Endometrium (tissue), 2 donors: Measurements from ENCODE around the gene NTMT1.
"Not testable (repeated sequence)": the region's sequence is repeated elsewhere in the genome, so short reads cannot be mapped to it uniquely, and the experiment has no call there.

Source experiments
- FAIRE-seq: peaks from 2 replicates; lab custom pipeline; 2012; peaks lifted over from hg19 to GRCh38; lab: Jason Lieb, UNC
- donor health status: control.
- donor health status: control.

The NTMT1 gene

GRCh38 chr9:129654554-129655040 lies 28.6 kb downstream of the NTMT1 start:
- no peak for FAIRE-seq

- no peak for FAIRE-seq
These were observed 29.2 kb downstream of the NTMT1 start for GRCh38 chr9:129655154-129655553.

- FAIRE-seq: no peak
These were observed 29.7 kb downstream of the NTMT1 start for GRCh38 chr9:129655696-129656095.

- FAIRE-seq: no peak
These were observed 30.9 kb downstream of the NTMT1 start for GRCh38 chr9:129656795-129657390.

- FAIRE-seq: no peak
These were observed 35.1 kb downstream of the NTMT1 start for GRCh38 chr9:129661029-129661428.

GRCh38 chr9:129662239-129662638 lies 36.3 kb downstream of the NTMT1 start:
- not testable (repeated sequence) for FAIRE-seq

GRCh38 chr9:129664746-129665388 lies 38.9 kb downstream of the NTMT1 start:
- FAIRE-seq: no peak

GRCh38 chr9:129665389-129665775 lies 39.4 kb downstream of the NTMT1 start, which contains the start of gene PRRX2:
PRRX2 (plus strand) TSS chr9:129665647; CDS start chr9:129665868, 221 bp downstream.
- no peak for FAIRE-seq

- FAIRE-seq: no peak
These were observed 40.0 kb downstream of the NTMT1 start for GRCh38 chr9:129665814-129666520.

GRCh38 chr9:129666575-129666974 lies 40.6 kb downstream of the NTMT1 start:
- no peak for FAIRE-seq

- no peak for FAIRE-seq
These were observed 41.4 kb downstream of the NTMT1 start for GRCh38 chr9:129667378-129667777.

GRCh38 chr9:129667850-129668249 lies 41.9 kb downstream of the NTMT1 start:
- no peak for FAIRE-seq

GRCh38 chr9:129669141-129669718 lies 43.3 kb downstream of the NTMT1 start:
- no peak for FAIRE-seq

- FAIRE-seq: no peak
These were observed 44.0 kb downstream of the NTMT1 start for GRCh38 chr9:129669946-129670345.

- no peak for FAIRE-seq
These were observed 45.1 kb downstream of the NTMT1 start for GRCh38 chr9:129671065-129671464.

GRCh38 chr9:129671519-129671918 lies 45.6 kb downstream of the NTMT1 start:
- no peak for FAIRE-seq

- FAIRE-seq: no peak
These were observed 46.7 kb downstream of the NTMT1 start for GRCh38 chr9:129672702-129673101.

- no peak for FAIRE-seq
These were observed 47.6 kb downstream of the NTMT1 start for GRCh38 chr9:129673602-129674001.

- no peak for FAIRE-seq
These were observed 48.3 kb downstream of the NTMT1 start for GRCh38 chr9:129674229-129674628.

- no peak for FAIRE-seq
These were observed 49.7 kb downstream of the NTMT1 start for GRCh38 chr9:129675620-129676019.

GRCh38 chr9:129676287-129676686 lies 50.3 kb downstream of the NTMT1 start:
- no peak for FAIRE-seq

- FAIRE-seq: no peak
These were observed 51.0 kb downstream of the NTMT1 start for GRCh38 chr9:129676975-129677374.

GRCh38 chr9:129677456-129677855 lies 51.5 kb downstream of the NTMT1 start:
- FAIRE-seq: no peak
